Measurements from ENCODE around the gene F2.

DNA sequence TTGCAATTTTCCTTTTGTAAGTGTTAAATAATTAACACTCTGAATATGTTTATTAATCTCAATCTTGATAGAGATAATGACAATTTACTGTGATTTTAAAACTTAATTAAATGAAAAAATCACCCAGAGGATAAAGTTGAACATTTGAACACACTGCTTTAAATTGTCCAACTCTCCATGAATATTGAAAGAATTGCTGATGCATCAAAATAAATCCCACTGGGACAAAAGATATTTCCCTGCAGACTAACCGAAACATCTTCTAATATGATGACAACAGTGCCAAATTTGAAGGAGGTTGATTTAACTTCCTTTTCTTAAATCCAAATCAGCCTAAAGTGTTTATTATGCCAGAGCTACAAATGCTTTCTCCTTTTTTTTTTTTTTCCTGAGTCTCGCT is 47.6 kb downstream of the F2 start:
- TF ChIP-seq, protein P1, sequence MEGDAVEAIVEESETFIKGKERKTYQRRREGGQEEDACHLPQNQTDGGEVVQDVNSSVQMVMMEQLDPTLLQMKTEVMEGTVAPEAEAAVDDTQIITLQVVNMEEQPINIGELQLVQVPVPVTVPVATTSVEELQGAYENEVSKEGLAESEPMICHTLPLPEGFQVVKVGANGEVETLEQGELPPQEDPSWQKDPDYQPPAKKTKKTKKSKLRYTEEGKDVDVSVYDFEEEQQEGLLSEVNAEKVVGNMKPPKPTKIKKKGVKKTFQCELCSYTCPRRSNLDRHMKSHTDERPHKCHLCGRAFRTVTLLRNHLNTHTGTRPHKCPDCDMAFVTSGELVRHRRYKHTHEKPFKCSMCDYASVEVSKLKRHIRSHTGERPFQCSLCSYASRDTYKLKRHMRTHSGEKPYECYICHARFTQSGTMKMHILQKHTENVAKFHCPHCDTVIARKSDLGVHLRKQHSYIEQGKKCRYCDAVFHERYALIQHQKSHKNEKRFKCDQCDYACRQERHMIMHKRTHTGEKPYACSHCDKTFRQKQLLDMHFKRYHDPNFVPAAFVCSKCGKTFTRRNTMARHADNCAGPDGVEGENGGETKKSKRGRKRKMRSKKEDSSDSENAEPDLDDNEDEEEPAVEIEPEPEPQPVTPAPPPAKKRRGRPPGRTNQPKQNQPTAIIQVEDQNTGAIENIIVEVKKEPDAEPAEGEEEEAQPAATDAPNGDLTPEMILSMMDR (IDR thresholded peaks at IDR 0.05; ENCODE audit: low read depth, low read length): no peak
- TF ChIP-seq, protein P2, sequence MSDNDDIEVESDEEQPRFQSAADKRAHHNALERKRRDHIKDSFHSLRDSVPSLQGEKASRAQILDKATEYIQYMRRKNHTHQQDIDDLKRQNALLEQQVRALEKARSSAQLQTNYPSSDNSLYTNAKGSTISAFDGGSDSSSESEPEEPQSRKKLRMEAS (IDR thresholded peaks at IDR 0.05; ENCODE audit: low read depth, low read length): no peak
- no peak for TF ChIP-seq POLR2A (IDR thresholded peaks at IDR 0.05; ENCODE audit: extremely low read depth, insufficient read length)
